Peyer's patch (tissue), 4 donors: ENCODE measurements around the gene KLHL29.

Experiments
- POLR2A ChIP-seq, 2 donors: fragments of 450-650 bp; IDR thresholded peaks; one replicate each; pipeline ENCODE4 v1.5.1; 2017; ENCODE audit warnings: antibody characterized with exemption in 2 of 2, mild to moderate bottlenecking in 2 of 2, moderate library complexity in 2 of 2
- TF ChIP-seq, protein P1 (sequence below), 6 experiments: fragments of 450-650 bp in 4 of 6; fragments of 200-600 bp in 2 of 6; sonication (generic) in 1 of 6; IDR thresholded peaks; one replicate each; pipeline ENCODE4 v1.5.1; 2017 to 2019; ENCODE audit warnings: antibody characterized with exemption in 6 of 6, mild to moderate bottlenecking in 3 of 6, moderate library complexity in 1 of 6

DNA sequence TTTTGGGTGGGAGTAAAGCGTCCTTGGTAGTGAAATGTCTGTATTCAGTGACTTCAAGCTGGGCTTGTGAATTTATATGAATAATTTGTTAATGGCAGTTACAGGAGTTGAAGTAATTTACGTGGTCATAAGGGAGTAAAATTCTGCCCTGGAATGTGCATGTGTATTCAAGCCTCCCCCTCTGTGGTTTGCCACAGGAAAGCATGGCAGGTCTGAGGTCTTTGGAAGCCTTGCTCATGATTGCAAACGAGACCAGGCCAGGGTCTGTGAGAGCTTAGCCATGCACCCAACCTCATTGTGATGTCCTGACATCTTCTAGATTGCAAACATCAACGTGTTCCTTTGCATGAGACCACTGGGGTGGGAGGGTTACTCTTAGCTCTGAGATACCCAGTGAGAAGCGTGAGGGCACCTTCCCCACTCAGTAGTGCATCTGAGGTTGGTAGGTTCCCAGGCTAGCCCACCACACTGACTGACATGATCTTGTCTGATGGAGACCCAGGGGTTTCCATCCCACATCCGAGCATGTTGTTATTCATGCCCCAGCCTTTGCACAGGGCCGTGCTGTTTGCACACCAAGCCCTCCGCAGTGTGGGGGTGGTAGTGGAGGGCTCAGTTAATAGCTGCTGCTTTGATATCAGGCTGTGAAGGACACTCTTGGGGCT, 216.5 kb downstream of the KLHL29 start:
- TF ChIP-seq POLR2A (IDR thresholded peaks at IDR 0.05): no peak
- TF ChIP-seq, protein P1, sequence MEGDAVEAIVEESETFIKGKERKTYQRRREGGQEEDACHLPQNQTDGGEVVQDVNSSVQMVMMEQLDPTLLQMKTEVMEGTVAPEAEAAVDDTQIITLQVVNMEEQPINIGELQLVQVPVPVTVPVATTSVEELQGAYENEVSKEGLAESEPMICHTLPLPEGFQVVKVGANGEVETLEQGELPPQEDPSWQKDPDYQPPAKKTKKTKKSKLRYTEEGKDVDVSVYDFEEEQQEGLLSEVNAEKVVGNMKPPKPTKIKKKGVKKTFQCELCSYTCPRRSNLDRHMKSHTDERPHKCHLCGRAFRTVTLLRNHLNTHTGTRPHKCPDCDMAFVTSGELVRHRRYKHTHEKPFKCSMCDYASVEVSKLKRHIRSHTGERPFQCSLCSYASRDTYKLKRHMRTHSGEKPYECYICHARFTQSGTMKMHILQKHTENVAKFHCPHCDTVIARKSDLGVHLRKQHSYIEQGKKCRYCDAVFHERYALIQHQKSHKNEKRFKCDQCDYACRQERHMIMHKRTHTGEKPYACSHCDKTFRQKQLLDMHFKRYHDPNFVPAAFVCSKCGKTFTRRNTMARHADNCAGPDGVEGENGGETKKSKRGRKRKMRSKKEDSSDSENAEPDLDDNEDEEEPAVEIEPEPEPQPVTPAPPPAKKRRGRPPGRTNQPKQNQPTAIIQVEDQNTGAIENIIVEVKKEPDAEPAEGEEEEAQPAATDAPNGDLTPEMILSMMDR (IDR thresholded peaks at IDR 0.05): no peak
